Measurements from ENCODE around the gene RMRP. TPM values are rescaled to one million over a fixed set of nuclear protein-coding genes. Genes with fewer than 3 reads are reported as not detected.

Gene RMRP
- polyA plus RNA-seq, 1 donor from 2014 or later: 30.5 TPM

DNA sequence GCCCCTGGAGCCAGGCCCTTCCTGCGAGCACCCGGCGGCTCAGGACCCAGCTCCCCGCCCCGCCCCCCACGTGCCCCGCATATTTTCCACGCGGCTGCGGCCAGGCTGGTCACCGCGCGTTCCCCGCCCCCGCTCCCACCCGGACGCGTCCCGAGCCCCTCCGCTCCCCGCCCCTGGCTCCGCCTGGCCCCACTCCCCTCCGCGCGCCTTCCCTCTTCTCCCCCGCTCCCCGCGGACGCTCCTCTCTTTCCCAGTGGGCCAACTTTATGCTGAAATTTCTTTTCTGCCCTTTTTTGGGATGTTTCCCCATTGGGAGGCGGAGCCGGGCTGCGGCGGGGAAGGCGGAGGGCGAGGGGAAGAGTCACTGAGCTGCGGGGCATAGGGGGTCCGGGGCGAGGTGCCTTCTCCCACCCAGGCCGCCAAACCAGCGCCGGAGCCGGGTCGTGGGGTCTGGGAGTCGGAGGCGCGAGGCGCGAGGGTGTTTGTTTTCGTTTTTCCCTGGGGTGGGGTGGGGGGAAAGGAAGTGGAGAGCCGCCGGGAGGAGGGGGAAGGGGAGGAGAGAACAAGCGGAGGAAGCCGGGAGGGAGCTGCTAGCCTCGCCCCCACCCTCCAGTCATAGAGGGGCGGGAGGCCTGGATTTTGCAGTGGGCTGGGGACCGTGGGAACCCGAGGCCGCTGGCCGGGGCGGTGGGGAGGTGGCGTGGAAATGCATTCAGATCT, 33.0 kb upstream of the RMRP start:
- Mint-ChIP-seq H3K4me3 (peak overlapping the region; percentile 83 to 92 (median 92)), H3K36me3 (no peaks in the 10 kb centered on the region), H3K4me1 (peaks cover 0 to 6% (median 5%) of the 10 kb centered on the region in 3 donors), H3K27ac (peak overlapping the region in 2 of 3 donors; percentile 65 to 73), H3K27me3 (no peaks in the 10 kb centered on the region), H3K9me3 (no peaks in the 10 kb centered on the region)

DNA sequence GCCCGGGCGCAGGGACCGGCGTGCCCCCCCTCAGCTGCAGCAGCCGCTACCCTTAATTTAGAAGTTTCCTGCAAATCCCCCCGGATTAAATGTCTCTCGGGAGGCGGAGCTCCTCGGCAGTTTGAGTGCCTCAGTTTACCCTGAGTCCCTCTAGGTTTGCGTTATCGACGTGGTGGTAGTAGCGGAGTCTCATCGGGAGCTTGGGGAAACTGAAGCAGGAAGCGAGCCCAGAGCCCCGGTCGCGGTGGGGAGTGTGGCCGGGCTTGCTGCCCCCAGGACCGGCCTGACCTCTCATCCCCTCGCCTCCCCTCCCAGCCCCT, 32.4 kb upstream of the RMRP start:
- Mint-ChIP-seq H3K9me3 (no peaks in the 10 kb centered on the region), H3K4me1 (peaks cover 0 to 6% (median 5%) of the 10 kb centered on the region in 3 donors), H3K27me3 (no peaks in the 10 kb centered on the region), H3K27ac (peak overlapping the region in 1 of 3 donors; percentile 73), H3K4me3 (peak overlapping the region; percentile 71 to 92 (median 88)), H3K36me3 (no peaks in the 10 kb centered on the region)

DNA sequence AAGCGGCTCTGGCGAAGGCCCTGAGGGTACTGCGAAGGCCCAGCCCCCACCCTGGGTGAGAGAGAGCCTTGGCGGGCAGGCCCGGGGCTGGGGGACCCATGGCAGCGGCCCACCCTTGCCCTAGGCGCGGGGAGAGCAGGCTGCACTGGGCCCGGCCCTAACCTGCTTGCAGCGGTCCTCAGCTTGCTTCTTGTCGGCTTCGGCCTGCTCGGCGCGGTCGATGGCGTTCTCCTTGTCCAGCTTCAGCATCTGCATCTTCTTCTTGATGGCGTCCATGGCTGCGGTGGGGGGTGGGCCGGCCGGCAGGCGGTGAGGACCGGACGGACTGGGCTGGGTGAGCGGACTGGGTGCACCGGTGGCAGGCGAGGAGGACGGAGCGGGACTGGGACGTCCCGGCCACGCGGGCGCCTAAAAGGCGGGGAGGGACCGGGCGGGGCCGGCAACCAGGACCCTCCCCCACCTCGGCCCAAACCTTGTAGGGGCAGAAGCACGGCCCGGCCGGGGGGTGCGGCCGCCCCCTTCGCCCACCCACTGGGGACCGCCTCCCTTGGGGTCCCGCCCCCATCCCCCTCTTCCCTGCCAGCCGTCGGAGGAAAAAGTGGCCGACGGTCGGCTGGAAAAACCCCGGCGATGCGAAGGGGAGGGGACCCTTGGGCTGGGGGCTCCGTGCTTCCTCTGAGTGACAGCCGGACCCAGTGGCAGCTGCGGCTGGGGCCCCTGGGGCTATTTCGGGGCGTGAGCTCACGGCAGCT, 31.9 kb upstream of the RMRP start, which contains the start of gene TPM2:
Gene TPM2 (minus strand): TSS at position 384 of the 752 bp plus-strand sequence. CDS start 108 bp downstream, at position 276.
- Mint-ChIP-seq H3K4me1 (peaks cover 0 to 6% (median 4%) of the 10 kb centered on the region in 3 donors), H3K27me3 (no peaks in the 10 kb centered on the region), H3K27ac (peak within 1 kb of the TSS in 1 of 3 donors; percentile 73), H3K4me3 (peak within 1 kb of the TSS; percentile 83 to 92 (median 92)), H3K9me3 (no peaks in the 10 kb centered on the region), H3K36me3 (no peaks in the 10 kb centered on the region)

DNA sequence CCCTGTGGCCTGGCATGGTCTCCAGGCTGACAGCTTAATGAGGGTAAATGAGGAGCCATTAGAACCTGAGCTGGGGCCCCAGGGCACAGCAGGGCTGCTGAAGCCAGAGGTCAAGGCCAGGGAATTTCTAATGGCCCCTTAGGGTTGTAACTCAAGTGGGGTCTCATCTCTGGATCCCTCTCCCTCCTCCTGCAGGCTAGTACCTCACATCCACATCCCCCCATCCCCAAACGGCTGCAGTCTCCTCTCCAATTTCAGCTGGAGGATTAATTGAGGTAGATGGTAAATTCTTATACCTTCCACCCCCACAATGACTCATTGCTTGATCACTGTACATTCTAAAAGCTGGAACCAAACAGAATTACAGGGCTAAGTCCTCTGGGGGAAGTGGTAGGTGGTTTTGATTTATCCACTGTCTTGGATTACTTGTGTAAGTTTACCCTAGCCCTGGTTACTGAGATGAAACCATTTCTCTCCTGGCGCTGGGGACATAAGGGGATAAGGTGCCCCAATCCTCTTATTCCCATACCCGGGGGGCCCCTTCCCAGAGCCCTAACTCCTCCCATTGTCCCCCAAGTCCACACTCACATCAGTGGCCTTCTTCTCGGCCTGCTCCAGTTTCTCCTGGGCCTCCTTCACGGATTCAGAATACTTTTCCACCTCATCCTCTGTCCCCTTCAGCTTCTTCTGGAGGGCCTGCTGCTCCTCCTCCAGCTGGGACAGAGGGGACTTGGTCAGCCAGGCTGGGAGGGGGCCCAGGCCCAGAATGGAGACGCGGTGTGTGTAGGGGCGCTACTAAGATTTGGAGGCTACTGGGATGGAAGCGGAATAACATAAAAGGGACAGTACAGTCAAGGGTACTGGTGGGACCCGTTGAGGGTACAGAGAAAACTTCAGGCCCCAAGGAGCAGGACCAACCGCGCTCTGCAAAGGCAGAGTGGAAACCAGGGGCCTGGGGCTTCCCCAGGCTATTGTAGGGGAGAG, 31.0 kb upstream of the RMRP start:
- Mint-ChIP-seq H3K27me3 (no peaks in the 10 kb centered on the region), H3K27ac (peak overlapping the region in 1 of 3 donors; percentile 31), H3K9me3 (no peaks in the 10 kb centered on the region), H3K4me3 (peak overlapping the region; percentile 30 to 81 (median 70)), H3K4me1 (peaks cover 0 to 6% (median 4%) of the 10 kb centered on the region in 3 donors), H3K36me3 (peaks cover 1% of the 10 kb centered on the region)

DNA sequence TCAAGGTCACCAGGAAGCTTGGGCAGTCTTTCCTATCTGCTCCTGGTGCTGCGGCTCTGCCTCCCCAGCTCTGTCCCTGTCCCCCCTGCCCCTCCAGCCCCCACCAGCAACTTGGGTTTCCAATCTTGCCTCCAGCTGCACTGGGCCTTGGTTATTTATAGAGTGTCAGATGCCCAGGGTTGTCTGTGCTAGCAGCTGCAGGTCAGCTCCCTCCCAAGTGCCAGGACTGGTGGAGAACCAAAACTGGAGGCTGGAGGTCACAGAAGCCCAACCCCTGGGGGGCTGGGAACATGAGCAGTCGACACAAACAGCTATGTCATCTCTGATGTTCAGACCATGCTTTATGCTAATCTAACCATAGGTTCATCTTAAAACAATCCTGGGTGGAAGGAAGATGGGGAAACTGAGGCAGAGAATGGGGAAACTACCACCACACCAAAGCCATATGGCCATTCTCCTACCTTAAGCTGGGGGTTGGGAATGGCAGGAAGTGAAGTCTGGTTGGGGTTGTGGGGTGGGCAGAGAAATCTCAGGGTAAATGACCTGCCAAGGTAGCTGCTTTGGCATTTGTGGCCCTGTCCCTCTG, 30.2 kb upstream of the RMRP start:
- Mint-ChIP-seq H3K27ac (peak overlapping the region in 1 of 3 donors; percentile 31), H3K4me3 (peak overlapping the region in 2 of 4 donors; percentile 5 to 68), H3K36me3 (peaks cover 1% of the 10 kb centered on the region), H3K27me3 (no peaks in the 10 kb centered on the region), H3K4me1 (peaks cover 0 to 7% (median 4%) of the 10 kb centered on the region in 3 donors), H3K9me3 (no peaks in the 10 kb centered on the region)

DNA sequence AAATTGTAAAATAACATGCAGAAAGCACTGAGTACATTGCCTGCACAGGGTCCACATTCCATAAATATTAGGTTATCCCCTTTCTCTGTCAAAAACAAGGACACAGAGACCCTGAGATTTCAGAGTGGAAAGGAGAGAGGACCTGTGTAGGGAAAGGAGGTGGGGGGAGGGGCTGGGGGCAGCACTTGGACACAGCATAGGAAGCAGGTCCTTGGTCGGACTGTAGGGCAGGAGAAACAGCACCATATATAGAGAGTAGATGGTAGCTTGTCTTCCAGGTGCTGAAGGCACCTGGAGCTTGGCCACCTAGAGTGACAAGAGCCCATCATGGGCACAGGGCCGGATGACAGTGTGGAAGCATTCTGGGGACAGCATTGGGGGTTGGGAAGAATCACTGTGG, 29.5 kb upstream of the RMRP start:
- Mint-ChIP-seq H3K27ac (no peak overlapping the region), H3K27me3 (no peaks in the 10 kb centered on the region), H3K4me1 (peaks cover 0 to 9% (median 5%) of the 10 kb centered on the region in 3 donors), H3K4me3 (peak overlapping the region in 1 of 4 donors; percentile 64), H3K9me3 (no peaks in the 10 kb centered on the region), H3K36me3 (peaks cover 1% of the 10 kb centered on the region)

DNA sequence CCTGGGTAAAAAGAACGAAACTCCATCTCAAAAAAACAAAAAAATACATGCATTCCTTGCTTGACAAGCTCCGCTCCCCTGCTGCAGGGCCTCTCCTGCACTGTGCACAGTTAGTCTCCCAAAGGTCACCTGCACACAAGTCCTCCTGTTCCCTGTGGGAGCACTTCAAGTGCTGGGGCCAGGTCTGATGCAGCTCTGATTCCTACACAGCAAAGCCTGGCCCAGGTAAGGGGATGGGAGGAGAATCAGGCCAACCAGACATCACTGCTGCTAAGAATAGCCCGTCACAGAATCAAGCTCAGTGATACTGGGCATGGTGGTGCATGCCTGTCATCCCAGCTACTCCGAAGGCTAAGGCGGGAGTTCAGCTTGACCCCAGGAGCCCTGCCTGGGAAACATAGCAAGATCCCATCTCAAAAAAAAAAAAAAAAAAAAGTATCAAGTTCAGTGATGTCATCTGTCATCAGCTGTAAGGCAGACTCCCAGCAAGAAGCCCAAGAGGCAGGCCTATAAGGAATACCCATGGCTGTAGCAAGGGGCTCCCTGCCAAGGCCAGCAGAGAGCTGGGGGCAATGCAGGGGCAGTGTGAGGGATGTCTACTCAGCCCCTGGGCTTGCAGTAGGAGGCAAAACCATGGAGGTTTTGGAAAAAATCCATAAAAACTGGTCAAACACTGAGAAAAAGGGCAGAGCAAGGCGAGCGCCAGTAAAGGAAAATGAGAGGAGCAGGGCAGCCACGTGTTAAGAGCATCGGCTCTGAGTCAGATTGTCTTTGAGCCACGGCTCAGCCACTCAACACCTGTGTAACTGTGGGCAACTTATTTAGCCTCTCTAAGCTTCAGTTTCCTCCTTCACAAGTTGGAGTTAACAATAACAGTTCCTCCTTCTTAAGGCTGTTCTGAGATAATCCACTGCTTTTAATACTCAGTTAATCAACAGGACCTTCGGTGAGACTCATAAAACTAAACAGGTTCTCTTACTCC, 28.7 kb upstream of the RMRP start:
- Mint-ChIP-seq H3K4me1 (peaks cover 0 to 7% (median 4%) of the 10 kb centered on the region in 3 donors), H3K27ac (peak overlapping the region in 1 of 3 donors; percentile 39), H3K27me3 (no peaks in the 10 kb centered on the region), H3K36me3 (peaks cover 1% of the 10 kb centered on the region), H3K4me3 (peak overlapping the region in 1 of 4 donors; percentile 64), H3K9me3 (no peaks in the 10 kb centered on the region)

DNA sequence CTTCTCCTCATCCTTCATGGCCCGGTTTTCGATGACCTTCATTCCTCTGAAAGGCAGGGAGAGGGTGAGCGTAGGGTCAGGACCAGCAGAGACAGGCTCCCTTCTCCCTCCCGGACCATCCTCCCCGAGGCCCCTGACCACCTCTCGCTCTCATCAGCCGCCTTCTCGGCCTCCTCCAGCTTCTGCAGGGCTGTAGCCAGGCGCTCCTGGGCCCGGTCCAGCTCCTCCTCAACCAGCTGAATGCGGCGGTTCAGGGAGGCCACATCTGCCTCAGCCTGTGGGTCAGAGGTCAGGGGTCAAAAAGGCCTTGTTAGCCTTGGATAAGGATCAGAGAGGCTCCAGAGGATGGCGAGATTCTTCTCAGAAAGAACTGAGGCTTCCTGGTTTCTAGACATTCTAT, 27.7 kb upstream of the RMRP start:
- Mint-ChIP-seq H3K4me1 (peaks cover 8 to 14% (median 11%) of the 10 kb centered on the region in 3 donors), H3K36me3 (peaks cover 1% of the 10 kb centered on the region), H3K27ac (no peak overlapping the region), H3K4me3 (peak overlapping the region in 1 of 4 donors; percentile 47), H3K27me3 (no peaks in the 10 kb centered on the region), H3K9me3 (no peaks in the 10 kb centered on the region)

DNA sequence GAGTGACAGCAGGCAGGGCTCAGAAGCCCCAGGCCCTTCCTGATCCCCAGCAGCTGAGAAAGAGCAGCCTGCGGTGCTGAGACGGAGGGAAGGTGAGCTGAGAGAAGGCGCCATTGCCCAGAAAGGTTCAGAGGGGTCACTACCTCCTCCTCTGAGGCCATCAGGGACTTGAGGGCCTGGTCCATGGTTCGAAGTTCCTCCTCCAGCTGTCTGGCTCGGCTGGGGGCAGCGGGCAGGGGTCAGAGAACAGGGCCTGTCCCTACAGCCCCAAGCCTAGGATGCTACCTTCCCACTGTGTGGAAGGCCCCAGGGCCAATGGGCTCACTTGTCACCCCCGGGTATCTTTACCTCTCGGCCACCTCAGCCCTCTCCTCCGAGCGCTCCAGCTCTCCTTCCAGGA, 27.1 kb upstream of the RMRP start:
- H3K27me3 Mint-ChIP-seq: no peaks in the 10 kb centered on the region
- no peaks in the 10 kb centered on the region for H3K9me3 Mint-ChIP-seq
- no peak overlapping the region for H3K4me3 Mint-ChIP-seq
- H3K4me1 Mint-ChIP-seq: peaks cover 14 to 20% (median 17%) of the 10 kb centered on the region in 3 donors
- no peak overlapping the region for H3K27ac Mint-ChIP-seq
- H3K36me3 Mint-ChIP-seq: peaks cover 1% of the 10 kb centered on the region

DNA sequence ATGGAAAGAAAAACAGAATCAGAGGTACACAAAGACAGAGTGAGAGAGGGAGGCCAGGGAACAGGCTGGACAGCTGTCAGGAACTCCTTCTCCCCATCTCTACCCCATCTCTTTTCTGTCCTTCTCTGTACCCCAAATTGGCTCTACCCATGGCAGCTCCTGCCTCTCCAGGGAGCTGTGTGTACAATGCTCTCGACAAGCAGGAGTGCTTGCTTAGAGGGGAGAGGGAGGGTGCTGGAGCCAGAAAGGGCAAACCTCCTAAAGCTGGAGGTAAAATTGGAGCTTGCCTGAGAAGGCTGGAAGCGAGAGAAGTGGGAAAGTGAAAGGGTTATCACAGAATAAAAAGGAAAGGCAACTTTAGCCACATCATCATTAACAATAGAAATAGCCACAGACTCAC, 25.5 kb upstream of the RMRP start:
- peaks cover 15 to 21% (median 21%) of the 10 kb centered on the region in 3 donors for H3K4me1 Mint-ChIP-seq
- H3K27me3 Mint-ChIP-seq: no peaks in the 10 kb centered on the region
- no peaks in the 10 kb centered on the region for H3K9me3 Mint-ChIP-seq
- no peak overlapping the region for H3K4me3 Mint-ChIP-seq
- H3K27ac Mint-ChIP-seq: peak overlapping the region in 1 of 3 donors; percentile 45
- peaks cover 3% of the 10 kb centered on the region for H3K36me3 Mint-ChIP-seq

DNA sequence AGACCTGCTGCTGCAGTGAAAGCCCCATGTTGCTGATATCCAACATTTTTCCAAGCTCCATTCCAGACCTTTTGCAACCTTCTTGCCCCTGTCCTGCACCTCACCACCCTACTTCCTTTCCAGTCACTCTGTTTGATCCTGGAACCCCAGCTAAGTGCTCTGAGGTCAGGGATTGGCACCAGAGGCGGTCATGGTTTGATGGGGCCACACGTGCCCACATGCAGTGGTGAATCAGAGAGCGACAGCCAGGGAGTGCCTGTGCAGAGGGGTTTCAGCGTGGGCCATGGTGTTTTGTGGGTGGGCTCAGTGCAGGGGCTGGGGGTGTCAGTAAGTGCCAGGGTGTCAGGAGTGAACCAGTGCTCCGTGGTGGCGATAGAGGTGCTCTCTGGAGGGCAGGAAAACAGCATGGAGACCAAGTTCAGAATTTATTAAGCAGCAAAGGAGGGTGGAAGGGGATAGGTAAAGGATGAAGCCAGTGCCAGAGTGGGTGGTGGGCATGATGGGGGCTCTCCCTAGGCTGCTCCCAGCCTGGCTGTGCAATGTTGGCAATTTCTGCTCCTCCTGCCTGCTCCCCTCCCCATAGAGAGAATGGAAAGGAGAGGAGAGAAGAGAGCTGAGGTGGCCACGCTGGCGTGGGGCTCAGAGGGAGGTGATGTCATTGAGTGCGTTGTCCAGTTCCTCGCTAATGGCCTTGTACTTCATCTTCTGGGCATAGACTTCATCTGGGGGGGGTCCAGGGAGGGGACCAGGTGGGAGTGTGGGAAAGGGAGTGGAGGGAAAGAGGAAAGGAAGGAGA, 24.9 kb upstream of the RMRP start:
- H3K4me3 Mint-ChIP-seq: no peak overlapping the region
- peaks cover 3% of the 10 kb centered on the region for H3K36me3 Mint-ChIP-seq
- H3K27ac Mint-ChIP-seq: peak overlapping the region in 1 of 3 donors; percentile 17

DNA sequence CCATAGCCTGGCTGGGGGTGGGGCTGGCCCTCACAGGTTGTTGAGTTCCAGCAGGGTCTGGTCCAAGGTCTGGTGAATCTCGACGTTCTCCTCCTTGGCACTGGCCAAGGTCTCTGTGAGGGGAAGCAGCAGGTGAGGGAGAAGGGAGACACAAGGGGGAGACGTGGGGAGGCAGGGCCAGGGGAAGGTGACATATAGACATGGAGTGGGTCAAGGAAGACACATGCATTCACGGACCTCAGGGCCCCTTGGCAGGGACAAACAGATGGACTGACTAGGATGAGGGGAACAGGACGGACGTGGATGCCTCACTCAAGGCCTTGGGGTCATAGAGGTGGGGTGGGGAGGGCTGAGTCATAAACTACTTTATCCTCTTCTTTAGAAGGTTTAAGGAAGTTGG, 24.2 kb upstream of the RMRP start:
- Mint-ChIP-seq H3K27me3 (no peaks in the 10 kb centered on the region), H3K4me1 (peaks cover 21% of the 10 kb centered on the region in 3 donors), H3K9me3 (no peaks in the 10 kb centered on the region), H3K4me3 (no peak overlapping the region), H3K36me3 (peaks cover 6% of the 10 kb centered on the region), H3K27ac (peak overlapping the region in 1 of 3 donors; percentile 16)

More for the DNA sequence above, 24.9 kb upstream of the RMRP start:
- Mint-ChIP-seq H3K4me1 (peaks cover 15 to 21% (median 21%) of the 10 kb centered on the region in 3 donors), H3K27me3 (no peaks in the 10 kb centered on the region), H3K9me3 (no peaks in the 10 kb centered on the region)
